GM18951 (cell line): Measurements from ENCODE around the gene PON3.

Source experiments
- POLR2A ChIP-seq: IDR thresholded peaks from 4 replicates; pipeline ENCODE4 v1.6.1; 2011; ENCODE audit warnings: mild to moderate bottlenecking; ENCODE audit not compliant: insufficient read length, insufficient read depth; ENCODE audit errors: extremely low read depth
- in situ Hi-C: fragments of 300-500 bp; cut with MboI; formaldehyde crosslinking; loops from one replicate; pipeline ENCODE4 v1.12.0; 2022; ENCODE audit warnings: low sequenced_read_pairs, mixed read lengths, inconsistent platforms; ENCODE audit not compliant: unreplicated experiment

The PON3 gene

DNA sequence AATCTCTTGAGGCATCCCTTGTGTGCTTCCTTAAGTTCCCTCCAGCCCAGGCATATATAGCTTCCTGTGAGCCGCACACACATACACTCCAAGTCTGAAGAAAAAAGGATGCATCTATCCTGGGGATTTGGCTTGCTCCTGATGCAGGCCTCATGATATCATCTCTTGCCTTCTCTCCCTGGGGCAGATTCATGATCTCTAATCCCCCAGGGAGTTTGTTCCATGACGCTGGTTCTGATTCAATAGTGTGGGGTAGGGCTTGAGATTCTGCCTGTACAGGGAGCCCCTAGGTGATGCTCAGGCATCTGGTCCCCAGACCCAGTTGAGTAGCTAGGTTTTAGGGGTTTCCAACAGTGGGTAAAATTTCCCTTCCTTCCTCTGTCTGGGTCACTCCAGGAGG, 73.3 kb downstream of the PON3 start:
- in situ Hi-C loops: no loop called here
- TF ChIP-seq POLR2A: no peak

DNA sequence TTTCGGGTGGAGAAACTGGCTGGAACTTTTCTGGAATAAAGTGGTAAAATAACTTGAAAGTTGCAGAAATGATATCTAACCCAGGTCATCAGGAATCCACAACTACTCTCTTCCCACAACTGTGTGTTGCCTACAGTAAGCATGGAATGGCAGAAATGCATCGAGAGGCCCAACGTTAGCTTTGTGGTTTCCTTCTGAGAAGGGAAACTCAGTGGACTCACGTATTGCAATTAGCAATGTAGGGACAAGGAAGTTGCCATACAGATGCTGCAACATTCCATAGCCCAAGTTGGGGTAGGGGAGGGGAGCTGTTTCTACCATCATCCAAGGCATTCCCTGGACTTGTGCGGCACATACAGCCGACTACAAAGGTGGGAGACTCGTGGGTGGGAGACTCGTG, 73.8 kb downstream of the PON3 start:
- in situ Hi-C loops: no loop called here
- TF ChIP-seq POLR2A: no peak

DNA sequence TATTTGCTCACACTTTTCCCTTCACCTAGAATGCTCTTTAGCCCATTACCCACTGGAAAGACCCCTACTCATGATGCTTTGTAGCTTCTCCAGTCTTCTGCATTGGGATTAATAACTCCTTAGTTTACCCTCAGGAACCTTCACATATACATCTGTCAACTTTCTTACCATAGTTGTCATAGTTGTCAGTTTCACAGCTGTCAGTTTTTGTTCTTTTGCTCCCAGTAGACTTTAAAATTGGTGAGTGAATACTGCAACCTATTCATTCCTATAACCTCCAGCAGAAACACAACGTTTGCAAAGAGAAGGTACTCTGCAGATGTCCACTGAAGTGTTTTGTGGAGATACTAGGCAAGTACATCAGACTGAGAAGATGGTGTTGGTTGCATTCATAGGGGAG, 74.5 kb downstream of the PON3 start:
- no peak for TF ChIP-seq POLR2A
- in situ Hi-C loops: no loop called here

DNA sequence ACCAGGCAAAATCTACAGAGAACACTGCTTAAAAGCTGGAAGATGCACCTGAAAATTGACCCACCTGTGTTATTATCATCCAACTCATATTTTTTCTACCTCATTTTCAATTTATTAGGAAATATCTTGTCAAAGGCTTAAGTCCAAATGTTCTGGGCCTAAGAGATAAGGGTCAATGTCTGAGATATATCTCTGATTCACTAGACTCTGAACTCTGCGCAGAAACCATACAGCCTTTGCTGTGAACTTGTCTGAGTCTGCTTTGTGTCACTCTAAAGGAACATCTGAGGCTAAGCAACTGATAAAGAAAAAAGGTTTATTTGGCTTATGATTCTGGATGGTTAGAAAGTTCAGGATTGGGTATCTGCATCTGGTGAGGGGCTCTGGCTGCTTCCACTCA, 75.5 kb downstream of the PON3 start:
- TF ChIP-seq POLR2A: no peak
- in situ Hi-C loops: no loop called here

DNA sequence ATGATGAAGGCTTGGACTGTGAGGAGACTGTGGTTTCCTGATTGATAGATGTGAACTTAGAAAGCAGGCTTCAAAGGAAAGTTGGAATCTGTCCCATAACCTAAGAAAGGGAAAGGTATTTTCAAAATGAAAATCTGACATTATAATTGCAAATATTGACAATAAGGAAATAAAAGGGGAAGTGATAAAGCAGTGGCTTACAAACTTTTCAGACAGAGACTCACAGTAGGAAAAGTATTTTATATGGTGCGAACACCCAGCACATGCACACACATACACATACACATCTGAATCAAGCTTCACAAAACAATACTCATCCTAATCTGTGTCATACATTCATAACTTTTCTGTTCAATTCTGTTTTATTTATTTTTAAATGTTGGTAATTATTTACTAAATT, 76.6 kb downstream of the PON3 start:
- TF ChIP-seq POLR2A: no peak
- in situ Hi-C loops: no loop called here

DNA sequence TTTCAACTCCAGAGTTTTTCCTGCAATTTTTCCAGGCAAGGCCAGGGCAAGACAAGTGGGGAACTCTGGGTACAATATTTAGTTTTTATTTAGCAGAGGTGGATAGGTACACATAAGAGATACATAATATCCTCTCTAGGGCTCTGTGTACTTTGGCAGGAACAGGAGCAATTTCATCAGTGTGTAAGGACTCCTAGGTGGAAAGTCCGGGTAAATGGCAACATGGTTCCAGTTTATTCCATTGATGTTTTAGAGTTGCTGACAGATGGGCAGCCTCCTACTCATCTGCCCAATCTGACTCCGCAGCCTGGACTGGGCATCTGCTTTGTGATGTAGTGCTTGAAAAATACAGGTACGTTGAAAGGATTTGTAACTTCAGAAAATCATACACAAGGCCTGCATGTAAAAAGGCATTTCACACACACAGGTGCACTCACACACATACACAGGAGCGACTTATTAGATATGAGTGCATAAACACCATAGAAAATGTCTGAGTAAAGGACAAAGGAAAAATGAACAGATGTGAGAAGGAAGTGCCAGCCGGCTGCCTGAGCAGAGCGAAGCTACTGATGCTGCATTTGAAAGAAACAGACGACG, 77.6 kb downstream of the PON3 start:
- in situ Hi-C loops: no loop called here
- TF ChIP-seq POLR2A: no peak

DNA sequence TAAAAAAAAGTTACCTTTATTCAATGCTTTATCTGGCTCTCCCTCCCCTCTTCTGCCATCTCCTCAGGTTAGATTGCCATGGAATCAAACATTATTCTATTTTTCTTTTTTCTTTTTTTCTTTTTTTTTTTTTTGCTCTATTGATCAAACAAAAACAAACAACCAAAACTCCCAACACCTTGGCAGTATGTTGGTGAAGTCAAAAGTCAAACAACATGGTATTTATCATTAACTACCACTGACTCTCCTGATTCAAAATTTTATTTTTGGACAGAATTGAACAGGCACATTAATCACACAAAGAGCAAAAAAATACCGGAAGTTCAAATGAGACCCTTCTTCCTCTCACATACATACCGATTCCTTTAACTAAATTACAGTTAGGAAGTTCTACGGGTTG, 78.2 kb downstream of the PON3 start:
- in situ Hi-C loops: no loop called here
- no peak for TF ChIP-seq POLR2A

DNA sequence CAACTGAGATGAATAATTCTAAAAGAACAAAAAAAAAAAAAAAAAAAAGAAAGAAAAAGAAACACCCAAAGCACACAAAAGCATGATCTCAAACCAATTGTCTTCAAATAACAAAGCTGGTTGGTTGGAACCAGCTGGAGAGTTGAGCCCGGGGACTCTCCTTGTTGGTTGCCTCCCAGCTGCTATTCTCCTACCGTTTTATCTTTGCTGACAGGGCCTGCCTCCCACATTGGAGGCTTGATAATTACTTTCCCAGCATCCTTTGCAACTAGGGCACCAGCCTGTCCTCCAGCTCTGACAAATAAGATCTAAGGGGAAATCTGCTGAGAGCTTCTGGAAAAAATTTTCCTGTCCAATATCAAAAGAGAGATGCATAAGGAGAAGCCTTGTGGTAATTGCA, 78.6 kb downstream of the PON3 start:
- in situ Hi-C loops: no loop called here
- no peak for TF ChIP-seq POLR2A

DNA sequence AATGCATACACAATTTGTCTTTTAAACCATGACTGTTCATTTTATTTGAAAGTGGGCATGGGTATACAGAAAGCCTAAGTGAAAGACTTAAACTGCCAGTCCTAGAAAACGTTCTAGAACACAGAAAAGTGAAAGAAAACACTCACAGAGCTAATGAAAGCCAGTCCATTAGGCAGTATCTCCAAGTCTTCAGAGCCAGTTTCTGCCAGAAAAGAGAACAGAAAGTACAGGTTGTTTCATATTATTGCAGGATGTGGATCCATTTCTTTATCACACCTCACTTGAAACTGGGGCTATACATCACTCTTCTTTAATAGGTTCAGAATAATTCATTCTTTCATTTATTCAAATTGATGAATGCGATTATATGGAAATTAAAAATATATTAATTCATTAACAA, 79.6 kb downstream of the PON3 start:
- in situ Hi-C loops: no loop called here

DNA sequence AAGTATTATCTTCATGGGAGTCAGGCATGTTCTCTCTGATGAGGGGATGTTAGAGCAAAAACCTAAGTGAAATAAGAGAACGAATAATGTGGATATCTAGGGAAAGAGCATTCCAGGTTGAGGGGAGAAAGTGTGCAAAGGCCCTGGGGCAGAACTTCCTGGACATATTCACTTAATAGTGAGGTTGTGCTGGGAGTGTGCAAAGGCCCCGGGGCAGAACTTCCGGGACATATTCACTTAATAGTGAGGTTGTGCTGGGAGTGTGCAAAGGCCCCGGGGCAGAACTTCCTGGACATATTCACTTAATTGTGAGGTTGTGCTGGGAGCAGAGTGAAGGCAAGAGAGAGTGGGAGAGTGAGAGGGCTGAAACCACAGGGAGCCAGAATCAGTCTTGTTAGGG, 83.6 kb downstream of the PON3 start:
- TF ChIP-seq POLR2A: no peak
- in situ Hi-C loops: no loop called here

More for the DNA sequence above, 79.6 kb downstream of the PON3 start:
- TF ChIP-seq POLR2A: no peak

DNA sequence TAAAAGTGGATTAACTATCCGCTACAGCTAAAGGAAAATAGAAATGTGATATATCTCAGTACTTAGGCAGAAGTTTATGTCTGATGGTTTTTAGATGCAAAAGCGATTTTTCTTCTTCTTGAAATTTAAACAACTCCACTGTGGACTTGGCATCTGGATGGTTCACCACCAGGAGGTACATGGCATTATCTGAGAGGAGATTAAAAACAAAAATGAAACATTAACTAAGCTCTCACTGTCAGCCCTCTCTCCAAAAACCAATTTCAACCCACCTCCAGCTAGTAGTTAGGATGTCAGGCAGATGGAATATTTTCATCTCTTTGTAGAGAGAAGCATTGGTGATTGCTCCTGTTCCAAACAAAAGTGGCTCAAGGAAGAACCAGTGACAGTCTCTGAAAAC, 84.8 kb downstream of the PON3 start:
- no peak for TF ChIP-seq POLR2A

DNA sequence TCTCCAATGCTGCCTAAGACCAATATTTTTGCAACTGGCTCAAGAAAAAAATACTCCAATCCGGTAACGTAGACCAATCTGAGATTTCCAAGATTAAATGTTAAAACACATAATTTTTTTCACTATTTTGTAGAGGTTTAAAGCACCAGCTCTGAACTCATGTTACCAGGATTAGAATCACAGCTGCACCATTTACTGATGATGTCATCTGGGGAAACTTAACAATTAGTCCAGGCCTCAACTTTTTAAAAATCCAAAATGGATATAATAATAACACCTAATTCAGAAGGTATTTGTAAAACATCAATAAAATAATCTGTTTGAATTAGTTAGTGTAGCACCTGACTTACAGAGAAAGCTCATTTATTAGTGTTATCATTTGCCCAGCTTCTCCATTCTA, 86.2 kb downstream of the PON3 start:
- no peak for TF ChIP-seq POLR2A
- in situ Hi-C loops: no loop called here

More for the DNA sequence above, 84.8 kb downstream of the PON3 start:
- in situ Hi-C loops: no loop called here
